ENCODE data around the gene LTBR.

The LTBR gene

DNA sequence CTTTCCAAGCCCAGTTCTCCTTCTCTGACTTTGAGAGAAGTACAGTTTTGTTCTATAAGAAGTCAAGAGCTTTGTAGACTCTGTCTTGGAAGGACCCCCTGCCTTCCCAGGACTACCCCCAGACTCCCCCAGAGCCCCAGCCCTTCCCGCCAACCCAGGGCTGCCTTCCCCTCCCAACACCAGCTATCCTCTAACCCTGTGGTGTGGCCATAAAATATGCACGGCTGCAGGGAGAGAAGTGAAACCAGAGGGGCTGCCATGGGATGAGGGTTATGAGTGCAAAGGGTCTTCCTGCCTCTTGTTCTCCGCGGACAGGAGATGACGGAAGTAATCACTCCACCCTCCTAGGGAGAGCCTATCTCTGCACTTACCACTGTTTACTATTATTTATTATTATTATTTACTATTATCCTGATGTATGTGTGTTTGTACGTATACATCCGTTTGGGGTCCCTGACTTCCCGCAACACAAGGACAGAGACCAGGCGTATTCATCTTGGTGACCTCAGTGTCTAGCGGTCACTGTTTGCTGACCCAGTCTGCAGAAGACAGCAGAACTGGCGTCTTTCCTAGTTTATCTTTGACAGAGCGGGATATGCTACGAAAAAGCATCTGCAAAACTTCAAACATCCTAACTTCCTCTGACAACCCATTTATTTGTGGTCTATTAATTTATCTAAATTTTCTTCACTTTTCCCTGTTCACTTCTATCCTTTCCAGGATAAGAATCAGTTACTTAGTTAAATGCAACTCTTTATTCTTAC lies 5.1 kb upstream of the LTBR start:
- H3K4me3 ChIP-seq (ENCODE audit: low read depth, low read length): no peak overlapping the region
- no peak for DNase-seq (ENCODE audit: low read depth)
- TF ChIP-seq, protein P1, sequence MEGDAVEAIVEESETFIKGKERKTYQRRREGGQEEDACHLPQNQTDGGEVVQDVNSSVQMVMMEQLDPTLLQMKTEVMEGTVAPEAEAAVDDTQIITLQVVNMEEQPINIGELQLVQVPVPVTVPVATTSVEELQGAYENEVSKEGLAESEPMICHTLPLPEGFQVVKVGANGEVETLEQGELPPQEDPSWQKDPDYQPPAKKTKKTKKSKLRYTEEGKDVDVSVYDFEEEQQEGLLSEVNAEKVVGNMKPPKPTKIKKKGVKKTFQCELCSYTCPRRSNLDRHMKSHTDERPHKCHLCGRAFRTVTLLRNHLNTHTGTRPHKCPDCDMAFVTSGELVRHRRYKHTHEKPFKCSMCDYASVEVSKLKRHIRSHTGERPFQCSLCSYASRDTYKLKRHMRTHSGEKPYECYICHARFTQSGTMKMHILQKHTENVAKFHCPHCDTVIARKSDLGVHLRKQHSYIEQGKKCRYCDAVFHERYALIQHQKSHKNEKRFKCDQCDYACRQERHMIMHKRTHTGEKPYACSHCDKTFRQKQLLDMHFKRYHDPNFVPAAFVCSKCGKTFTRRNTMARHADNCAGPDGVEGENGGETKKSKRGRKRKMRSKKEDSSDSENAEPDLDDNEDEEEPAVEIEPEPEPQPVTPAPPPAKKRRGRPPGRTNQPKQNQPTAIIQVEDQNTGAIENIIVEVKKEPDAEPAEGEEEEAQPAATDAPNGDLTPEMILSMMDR (IDR thresholded peaks at IDR 0.05; ENCODE audit: low read depth, low read length, missing control alignments): no peak

DNA sequence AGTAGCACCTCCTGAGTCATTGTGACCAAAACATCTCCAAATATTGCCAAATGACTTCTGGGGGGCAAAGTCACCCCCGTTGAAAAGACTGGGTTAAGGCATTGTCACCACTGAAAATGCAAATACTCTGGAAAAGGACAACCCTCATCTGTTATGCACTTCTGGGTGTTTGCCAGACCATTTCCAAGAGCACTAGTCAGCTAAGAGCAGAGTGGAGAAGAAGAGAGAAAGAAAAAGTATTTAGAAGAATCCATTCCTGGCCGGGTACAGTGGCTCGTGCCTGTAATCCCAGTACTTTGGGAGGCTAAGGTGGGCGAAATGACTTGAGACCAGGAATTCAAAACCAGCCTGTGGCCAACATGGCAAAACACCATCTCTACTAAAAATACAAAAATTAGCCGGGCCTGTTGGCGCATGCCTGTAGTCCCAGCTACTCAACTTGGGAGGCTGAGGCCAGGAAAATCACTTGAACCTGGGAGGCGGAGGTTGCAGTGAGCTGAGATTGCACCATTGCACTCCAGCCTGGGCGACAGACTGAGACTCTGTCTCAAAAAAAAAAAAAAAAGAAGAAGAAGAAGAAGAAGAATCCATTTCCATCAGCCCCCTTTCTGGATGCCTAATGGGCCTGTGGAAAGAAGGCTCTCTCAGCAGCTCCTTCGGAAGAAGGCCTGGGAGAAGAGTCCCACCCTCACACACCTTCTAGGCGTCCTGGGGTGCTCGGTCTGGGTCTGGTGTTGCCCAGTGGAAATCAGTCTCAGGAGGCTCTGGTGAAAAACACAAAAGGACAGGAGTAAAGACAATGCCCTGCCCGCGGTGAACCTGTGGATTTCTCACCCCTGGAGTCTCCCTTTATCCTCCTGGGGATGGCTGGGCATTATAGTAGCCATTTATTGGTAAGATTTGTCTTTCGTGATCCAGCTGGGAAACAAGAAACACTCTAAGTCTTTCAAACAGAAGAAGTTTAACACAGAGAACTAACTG lies 3.5 kb upstream of the LTBR start:
- DNase-seq (ENCODE audit: low read depth): no peak

DNA sequence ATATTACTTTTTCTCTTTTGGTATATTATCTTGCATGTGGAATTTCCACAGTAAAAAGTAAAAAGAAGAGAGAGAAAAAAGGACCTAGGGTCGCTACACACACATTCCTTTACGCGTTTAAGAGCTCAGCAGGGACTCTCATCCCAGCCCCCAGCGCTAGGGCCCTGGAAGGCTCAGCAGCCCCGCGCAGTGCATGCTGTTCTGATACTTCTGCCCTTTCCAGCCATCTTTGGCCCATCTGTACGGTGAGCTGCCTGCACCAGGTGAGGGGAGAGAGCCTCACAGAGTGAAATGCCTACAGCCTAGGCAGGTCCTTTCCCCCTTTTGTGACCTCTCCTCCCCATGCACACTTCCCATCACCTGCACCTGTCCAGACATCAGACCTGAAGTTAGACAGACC lies 1.6 kb upstream of the LTBR start:
- DNase-seq (ENCODE audit: low read depth): no peak
- TF ChIP-seq, protein P1 (IDR thresholded peaks at IDR 0.05; ENCODE audit: low read depth, low read length, missing control alignments): no peak
- H3K4me3 ChIP-seq (ENCODE audit: low read depth, low read length): no peak overlapping the region

More for the DNA sequence above, 3.5 kb upstream of the LTBR start:
- TF ChIP-seq, protein P1 (IDR thresholded peaks at IDR 0.05; ENCODE audit: low read depth, low read length, missing control alignments): no peak
- H3K4me3 ChIP-seq (ENCODE audit: low read depth, low read length): no peak overlapping the region

DNA sequence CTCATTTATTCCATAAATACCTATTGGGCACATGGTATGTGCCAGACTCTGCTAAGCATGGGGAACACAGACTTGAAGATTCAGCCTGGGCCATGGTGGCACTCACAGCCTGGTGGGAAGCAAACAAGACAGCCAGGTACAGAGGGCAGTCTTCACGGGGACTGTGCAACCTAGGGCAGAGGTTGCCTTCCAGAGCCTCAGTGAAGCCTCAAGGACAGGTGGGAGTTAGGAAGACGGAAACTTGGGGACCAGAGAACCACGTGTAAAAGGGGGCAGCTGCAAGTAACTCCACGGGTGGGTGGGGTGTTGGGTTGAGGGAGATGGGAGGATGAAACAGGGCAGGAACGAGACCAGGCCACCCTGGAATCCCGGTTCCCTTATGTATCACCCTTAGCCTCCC lies 980 bp upstream of the LTBR start:
- no peak overlapping the region for H3K4me3 ChIP-seq (ENCODE audit: low read depth, low read length)
- no peak for DNase-seq (ENCODE audit: low read depth)
- TF ChIP-seq, protein P1 (IDR thresholded peaks at IDR 0.05; ENCODE audit: low read depth, low read length, missing control alignments): no peak

DNA sequence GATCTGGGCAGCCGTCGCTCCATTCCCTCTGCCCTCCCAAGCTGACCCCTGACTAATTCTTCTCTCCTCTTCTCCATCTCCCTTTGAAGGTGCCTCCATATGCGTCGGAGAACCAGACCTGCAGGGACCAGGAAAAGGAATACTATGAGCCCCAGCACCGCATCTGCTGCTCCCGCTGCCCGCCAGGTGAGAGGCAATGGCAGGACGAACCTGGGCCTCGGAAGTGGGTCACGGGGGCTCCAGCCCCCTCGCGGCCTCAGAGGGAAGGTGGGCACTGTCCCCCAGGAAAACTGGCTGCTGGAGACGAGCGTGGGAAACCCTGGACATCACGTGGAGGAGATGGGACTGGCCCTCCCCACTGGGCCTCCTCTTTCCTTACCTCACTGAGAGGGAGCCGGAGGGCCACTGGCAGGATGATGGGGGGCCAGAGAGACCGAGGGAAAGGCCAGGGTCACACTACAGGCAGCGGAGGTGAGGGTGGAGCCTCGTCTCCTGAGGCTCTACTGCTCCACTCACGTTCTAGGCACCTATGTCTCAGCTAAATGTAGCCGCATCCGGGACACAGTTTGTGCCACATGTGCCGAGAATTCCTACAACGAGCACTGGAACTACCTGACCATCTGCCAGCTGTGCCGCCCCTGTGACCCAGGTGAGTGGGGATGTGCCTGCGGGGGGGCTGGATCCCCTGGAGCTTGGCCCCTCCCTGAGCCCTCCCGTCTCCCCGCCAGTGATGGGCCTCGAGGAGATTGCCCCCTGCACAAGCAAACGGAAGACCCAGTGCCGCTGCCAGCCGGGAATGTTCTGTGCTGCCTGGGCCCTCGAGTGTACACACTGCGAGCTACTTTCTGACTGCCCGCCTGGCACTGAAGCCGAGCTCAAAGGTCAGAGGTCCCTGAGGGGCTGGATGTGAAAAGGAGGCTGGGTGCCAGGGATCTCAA lies 806 bp downstream of the LTBR start:
- DNase-seq (ENCODE audit: low read depth): no peak
- TF ChIP-seq, protein P1 (IDR thresholded peaks at IDR 0.05; ENCODE audit: low read depth, low read length, missing control alignments): no peak
- H3K4me3 ChIP-seq (ENCODE audit: low read depth, low read length): no peak overlapping the region

- no peak overlapping the region for H3K4me3 ChIP-seq (ENCODE audit: low read depth, low read length)
- DNase-seq (ENCODE audit: low read depth): no peak
- TF ChIP-seq, protein P1 (IDR thresholded peaks at IDR 0.05; ENCODE audit: low read depth, low read length, missing control alignments): no peak
Measured at GRCh38 chr12:6386038-6386437, 2.1 kb downstream of the LTBR start.

All from GM12864 (cell line).